ENCODE measurements around the gene LPIN2. TPM values are rescaled to one million over a fixed set of nuclear protein-coding genes. Genes with fewer than 3 reads are reported as not detected.

Gene LPIN2
- total RNA-seq, 1 donor from 2014 or later: 16.5 TPM

GRCh38 chr18:2992995-2993877 is 19.7 kb downstream of the LPIN2 start:
- Histone ChIP-seq H3K9ac (ENCODE audit: low read length) (no peak overlapping the region), H3K9me3 (ENCODE audit: insufficient read depth, low read depth, low read length) (no peaks in the 10 kb centered on the region), H3K79me2 (ENCODE audit: insufficient read depth, low read length) (peaks cover 66% of the 10 kb centered on the region), H3K4me3 (ENCODE audit: insufficient read depth, low read depth, low read length) (no peak overlapping the region), H3K27ac (ENCODE audit: low read depth, low read length) (no peak overlapping the region), H3K4me2 (ENCODE audit: low read length) (no peak overlapping the region), H3K36me3 (ENCODE audit: insufficient read depth, low read length) (no peaks in the 10 kb centered on the region), H3K27me3 (ENCODE audit: insufficient read depth, low read length) (no peaks in the 10 kb centered on the region), H3K4me1 (ENCODE audit: insufficient read depth, low read length) (peaks cover 10% of the 10 kb centered on the region), H4K20me1 (ENCODE audit: insufficient read depth, low read length) (peaks cover 33% of the 10 kb centered on the region), H2AFZ (ENCODE audit: low read depth, low read length) (no peak overlapping the region)
- Mint-ChIP-seq H3K4me3 (ENCODE audit: unreplicated experiment) (no peak overlapping the region), H3K27me3 (ENCODE audit: low read depth, unreplicated experiment) (no peaks in the 10 kb centered on the region), H3K36me3 (ENCODE audit: low read depth, unreplicated experiment) (peaks cover 2% of the 10 kb centered on the region), H3K4me1 (ENCODE audit: low read depth, unreplicated experiment) (peaks cover 9% of the 10 kb centered on the region), H3K27ac (ENCODE audit: unreplicated experiment) (no peak overlapping the region), H3K9me3 (ENCODE audit: unreplicated experiment) (peaks cover 3% of the 10 kb centered on the region)
- FAIRE-seq (no peak), DNase-seq (ENCODE audit: low read depth) (no peak)
- no peak for TF ChIP-seq EZH2 (IDR thresholded peaks at IDR 0.05; ENCODE audit: insufficient read depth, low read length)
- TF ChIP-seq CTCF (IDR thresholded peaks at IDR 0.05; ENCODE audit: insufficient read depth, low read depth, low read length): no peak

GRCh38 chr18:2990956-2991640 is 21.8 kb downstream of the LPIN2 start:
- Histone ChIP-seq H3K4me2 (ENCODE audit: low read length) (no peak overlapping the region), H4K20me1 (ENCODE audit: insufficient read depth, low read length) (peaks cover 24% of the 10 kb centered on the region), H2AFZ (ENCODE audit: low read depth, low read length) (no peak overlapping the region), H3K27ac (ENCODE audit: low read depth, low read length) (no peak overlapping the region), H3K4me3 (ENCODE audit: insufficient read depth, low read depth, low read length) (no peak overlapping the region), H3K4me1 (ENCODE audit: insufficient read depth, low read length) (peaks cover 4% of the 10 kb centered on the region), H3K36me3 (ENCODE audit: insufficient read depth, low read length) (no peaks in the 10 kb centered on the region), H3K9me3 (ENCODE audit: insufficient read depth, low read depth, low read length) (no peaks in the 10 kb centered on the region), H3K79me2 (ENCODE audit: insufficient read depth, low read length) (peaks cover 68% of the 10 kb centered on the region), H3K27me3 (ENCODE audit: insufficient read depth, low read length) (no peaks in the 10 kb centered on the region), H3K9ac (ENCODE audit: low read length) (no peak overlapping the region)
- H3K36me3 Mint-ChIP-seq (ENCODE audit: low read depth, unreplicated experiment): peaks cover 2% of the 10 kb centered on the region
- H3K27me3 Mint-ChIP-seq (ENCODE audit: low read depth, unreplicated experiment): no peaks in the 10 kb centered on the region
- H3K9me3 Mint-ChIP-seq (ENCODE audit: unreplicated experiment): peaks cover 3% of the 10 kb centered on the region
- no peak overlapping the region for H3K27ac Mint-ChIP-seq (ENCODE audit: unreplicated experiment)
- H3K4me3 Mint-ChIP-seq (ENCODE audit: unreplicated experiment): no peak overlapping the region
- DNase-seq (ENCODE audit: low read depth) (no peak), FAIRE-seq (no peak)
- TF ChIP-seq CTCF (IDR thresholded peaks at IDR 0.05; ENCODE audit: insufficient read depth, low read depth, low read length) (no peak), EZH2 (IDR thresholded peaks at IDR 0.05; ENCODE audit: insufficient read depth, low read length) (no peak)
- peaks cover 4% of the 10 kb centered on the region for H3K4me1 Mint-ChIP-seq (ENCODE audit: low read depth, unreplicated experiment)
